GM12892 (cell line): ENCODE measurements around the gene F2R.

Source experiments
- POLR2A ChIP-seq: IDR thresholded peaks from 2 replicates; pipeline ENCODE4 v1.6.1; 2011; ENCODE audit warnings: low read depth, low read length, control low read depth
- TAF1 ChIP-seq: IDR thresholded peaks from 2 replicates; pipeline ENCODE4 v1.6.1; 2011; ENCODE audit warnings: low read depth, mild to moderate bottlenecking, control low read depth, low read length, borderline replicate concordance

DNA sequence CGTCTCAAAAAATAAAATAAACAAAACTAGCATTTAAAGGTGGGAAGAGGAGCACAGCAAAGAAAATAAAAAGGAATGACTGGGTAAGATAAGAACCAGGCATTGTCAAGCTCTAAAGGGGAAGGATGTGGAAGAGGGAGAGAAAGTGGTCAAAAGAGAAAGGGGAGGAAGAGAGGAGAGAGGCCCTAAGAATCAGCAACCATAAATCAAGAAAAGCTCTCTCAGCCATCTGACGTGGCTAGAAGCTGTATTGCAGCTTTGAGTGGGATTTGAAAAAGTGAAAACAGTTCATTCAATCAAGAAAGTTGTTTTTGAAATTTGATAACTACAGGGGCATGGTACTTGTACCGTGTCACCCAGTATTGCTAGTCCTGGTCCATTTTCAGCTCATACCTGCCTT is 45.4 kb upstream of the F2R start:
- TF ChIP-seq TAF1 (no peak), POLR2A (no peak)
